Stimulated activated naive CD8-positive, alpha-beta T cell treated with anti-CD3 and anti-CD28 coated beads, Interleukin-15, Interleukin-2, amounts not matched to agents 100 U/mL and 50 U/mL, for 24 hours (primary cell): ENCODE data around the gene CACHD1.

Source experiments
- ATAC-seq: fragments of 150-1000 bp; cut with Tn5 transposase; one replicate; pipeline ENCODE4 v1.10.0; 2021
- DNase-seq: peaks from one replicate; pipeline ENCODE4 v3.0.0; 2021

The CACHD1 gene

GRCh38 chr1:64473367-64473766 lies 3.4 kb downstream of the CACHD1 start:
- ATAC-seq = no peak
- DNase-seq = no peak

DNA sequence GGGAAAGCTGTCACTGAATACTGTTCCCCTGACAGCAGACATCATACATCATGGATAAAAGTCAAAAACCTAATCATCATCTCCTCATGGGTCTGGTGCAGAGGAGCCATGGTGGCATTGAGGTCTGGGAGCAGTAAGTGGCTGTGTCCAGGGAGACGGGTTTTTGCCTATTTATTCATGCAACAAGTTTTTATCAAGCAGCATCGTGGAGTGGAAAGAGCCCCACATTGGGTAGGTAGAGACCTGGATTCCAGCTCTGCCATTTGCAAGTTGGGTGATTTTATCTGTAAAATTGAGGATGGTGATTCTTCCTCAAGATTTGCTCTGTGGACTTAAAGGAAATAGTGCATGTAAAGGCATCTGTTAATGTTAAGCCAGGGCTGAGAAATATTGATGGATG lies 4.2 kb downstream of the CACHD1 start:
- ATAC-seq (no peak), DNase-seq (no peak)

GRCh38 chr1:64474665-64475439 lies 4.9 kb downstream of the CACHD1 start:
- ATAC-seq (no peak), DNase-seq (no peak)

- no peak for ATAC-seq
- DNase-seq = no peak
Observed at GRCh38 chr1:64476251-64476952, 6.5 kb downstream of the CACHD1 start.

GRCh38 chr1:64478594-64479470 lies 8.9 kb downstream of the CACHD1 start:
- no peak for ATAC-seq
- no peak for DNase-seq

- no peak for DNase-seq
- no peak for ATAC-seq
Observed at GRCh38 chr1:64479874-64480273, 9.9 kb downstream of the CACHD1 start.

GRCh38 chr1:64480999-64481772 lies 11.3 kb downstream of the CACHD1 start:
- DNase-seq = no peak
- no peak for ATAC-seq

- no peak for ATAC-seq
Observed at GRCh38 chr1:64482128-64482527, 12.2 kb downstream of the CACHD1 start.

DNA sequence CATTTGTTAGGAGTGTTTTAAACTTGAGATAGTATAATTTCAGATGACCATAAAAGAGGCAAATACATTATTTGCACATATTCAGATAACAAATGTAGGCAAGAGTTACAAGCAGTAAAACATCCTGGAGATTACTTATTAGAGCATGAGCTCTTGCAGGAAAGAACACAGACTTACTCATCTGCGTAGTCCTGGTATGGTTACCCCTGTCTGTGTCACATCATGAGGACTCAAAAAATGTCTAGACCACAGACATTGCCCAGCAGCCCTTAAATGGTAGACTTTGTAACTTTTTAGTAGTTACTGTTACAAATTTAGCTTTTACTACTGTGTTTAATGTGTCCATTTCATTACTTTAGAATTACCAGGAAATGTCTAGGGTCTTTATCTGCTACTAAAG lies 12.8 kb downstream of the CACHD1 start:
- ATAC-seq (no peak), DNase-seq (no peak)

More at GRCh38 chr1:64482128-64482527, 12.2 kb downstream of the CACHD1 start:
- DNase-seq = no peak

DNA sequence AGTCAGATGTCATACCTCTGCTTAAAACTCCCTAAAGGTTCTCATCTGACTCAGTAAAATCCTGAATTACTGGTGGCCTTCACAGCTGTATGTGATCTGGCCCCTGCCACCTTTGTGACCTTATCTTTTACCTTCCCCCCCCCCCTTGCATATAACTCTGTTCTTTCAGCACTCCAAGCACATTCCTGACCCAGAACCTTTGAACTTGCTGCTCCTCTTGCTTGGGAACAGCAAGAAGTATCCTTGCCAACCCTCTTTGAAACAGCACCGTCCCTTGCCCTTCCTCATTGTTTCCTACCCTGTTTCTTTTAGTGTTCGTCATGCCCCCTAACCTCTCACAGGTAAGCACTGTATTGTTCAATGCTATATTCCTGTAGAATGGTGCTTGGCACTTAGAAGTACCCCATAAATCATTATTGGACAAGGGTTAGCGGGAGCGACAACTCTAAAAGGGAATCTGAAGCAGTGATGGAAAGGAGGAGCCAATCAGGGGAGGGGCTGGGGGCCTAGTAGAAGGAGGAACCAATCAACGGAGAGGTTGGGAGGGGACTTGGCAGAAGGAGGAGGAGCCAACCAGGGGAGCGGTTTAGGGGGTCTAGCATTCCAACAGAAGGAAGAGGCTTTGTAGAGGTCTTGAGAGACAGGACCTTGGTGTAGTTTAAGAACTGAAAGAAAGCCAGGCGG lies 13.9 kb downstream of the CACHD1 start:
- DNase-seq (no peak), ATAC-seq (no peak)

- DNase-seq (no peak), ATAC-seq (no peak)
Observed at GRCh38 chr1:64484651-64485050, 14.7 kb downstream of the CACHD1 start.

DNA sequence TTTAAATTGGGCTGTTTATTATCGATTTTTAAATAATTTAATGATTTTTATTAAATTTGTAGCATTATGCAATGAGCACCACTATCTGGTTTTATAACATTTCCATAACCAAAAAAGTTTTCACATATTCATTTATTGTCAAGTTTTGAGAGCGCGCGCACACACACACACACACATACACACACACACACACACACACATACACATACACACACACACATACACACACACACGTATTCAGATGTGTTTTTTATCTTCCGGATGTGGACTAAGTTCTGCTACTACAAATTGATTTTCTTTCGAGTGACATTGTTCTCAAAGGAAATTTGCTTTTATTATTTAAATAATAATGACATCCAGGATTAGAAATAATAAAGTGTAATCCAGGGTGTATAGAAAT lies 16.3 kb downstream of the CACHD1 start:
- ATAC-seq (no peak), DNase-seq (no peak)

DNA sequence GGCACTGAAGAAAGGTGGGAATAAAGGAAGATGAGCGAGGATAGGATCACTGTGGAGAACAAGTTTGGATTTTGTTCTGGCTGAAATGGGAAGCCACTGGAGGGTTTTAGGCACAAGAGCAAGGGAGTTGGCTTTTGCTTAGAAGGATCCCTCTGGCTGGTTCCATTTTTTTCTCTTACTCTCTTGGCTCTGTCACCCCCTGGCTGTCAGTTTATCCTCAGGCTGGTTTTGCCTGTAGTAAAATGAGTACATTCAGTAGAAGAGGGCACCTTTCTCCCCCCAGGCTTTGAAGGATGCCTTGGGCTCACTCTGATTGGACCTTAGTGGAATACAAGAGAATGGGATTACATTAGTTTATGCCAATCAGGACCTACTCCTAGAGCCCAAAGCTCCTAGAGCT lies 17.1 kb downstream of the CACHD1 start:
- no peak for ATAC-seq

GRCh38 chr1:64488862-64489261 lies 18.9 kb downstream of the CACHD1 start:
- DNase-seq = no peak
- ATAC-seq = no peak

More for the DNA sequence above, 17.1 kb downstream of the CACHD1 start:
- DNase-seq = no peak

DNA sequence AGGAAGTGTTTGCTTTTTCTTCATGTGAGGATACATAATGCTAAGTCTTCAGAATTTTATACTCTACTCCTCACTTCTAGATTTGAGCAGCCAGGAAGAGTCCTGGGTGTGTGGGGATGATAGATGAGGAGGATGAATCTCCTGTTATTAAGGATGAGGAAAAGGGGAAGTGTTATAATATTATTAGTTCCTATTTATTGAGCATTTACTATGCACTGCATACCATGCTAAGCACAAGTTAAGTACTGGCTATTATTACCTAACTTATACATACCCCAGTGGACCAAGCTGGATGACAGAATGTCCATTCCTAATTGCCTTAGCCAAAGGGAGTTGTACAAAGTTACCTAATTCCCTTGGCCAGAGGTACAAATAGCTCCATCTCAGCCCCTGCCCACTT lies 19.8 kb downstream of the CACHD1 start:
- no peak for ATAC-seq
- DNase-seq = no peak

DNA sequence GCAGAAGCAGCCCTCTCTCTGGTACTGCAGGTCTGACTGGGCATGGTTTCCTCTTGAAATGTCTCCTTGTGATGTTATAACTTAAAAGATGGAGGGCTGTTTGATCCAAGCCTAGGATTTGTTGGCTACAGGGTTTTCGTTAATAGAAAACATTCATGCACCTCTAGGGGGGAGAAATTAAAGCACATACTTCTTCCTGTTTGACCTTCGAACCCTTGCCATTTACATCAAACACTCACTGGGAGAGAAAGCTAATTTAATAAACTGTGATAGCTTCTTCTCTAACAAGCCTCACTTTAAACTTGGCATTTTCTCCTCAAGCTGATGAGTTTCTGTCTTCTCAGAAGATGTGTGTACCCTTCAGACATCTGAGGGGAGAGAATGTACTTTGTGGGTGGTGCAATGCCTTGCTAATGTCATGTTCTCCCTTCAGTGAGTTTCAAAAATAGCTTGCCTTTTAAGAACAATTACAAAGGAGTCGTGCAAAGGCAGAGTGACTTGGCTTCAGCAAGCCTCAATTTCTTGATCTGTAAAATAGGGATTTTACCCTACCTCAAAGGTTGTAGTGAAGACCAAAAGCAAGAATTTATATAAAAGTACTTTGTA lies 20.4 kb downstream of the CACHD1 start:
- DNase-seq (no peak), ATAC-seq (peak; percentile 61)

GRCh38 chr1:64492424-64492823 lies 22.5 kb downstream of the CACHD1 start:
- DNase-seq (no peak), ATAC-seq (no peak)

DNA sequence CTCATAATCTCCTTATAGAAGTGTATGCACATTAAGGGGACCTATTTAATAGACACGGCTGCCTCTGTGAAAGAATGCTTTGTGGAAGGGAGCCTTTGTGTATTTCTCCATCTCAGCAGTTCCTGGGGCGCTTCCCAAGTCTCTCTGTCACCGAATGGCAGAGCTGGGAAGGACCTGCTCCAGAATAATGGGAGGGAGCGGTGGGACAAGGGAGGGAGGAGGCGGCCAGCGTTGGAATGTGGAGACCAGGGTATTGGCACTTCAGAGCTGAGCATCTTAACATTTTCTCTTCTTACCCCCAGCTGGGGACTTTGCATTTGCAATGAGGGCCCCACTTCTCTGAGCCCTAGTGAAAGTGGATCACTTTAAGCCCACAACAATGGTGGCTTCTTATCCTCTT lies 23.9 kb downstream of the CACHD1 start:
- DNase-seq (no peak), ATAC-seq (no peak)

DNA sequence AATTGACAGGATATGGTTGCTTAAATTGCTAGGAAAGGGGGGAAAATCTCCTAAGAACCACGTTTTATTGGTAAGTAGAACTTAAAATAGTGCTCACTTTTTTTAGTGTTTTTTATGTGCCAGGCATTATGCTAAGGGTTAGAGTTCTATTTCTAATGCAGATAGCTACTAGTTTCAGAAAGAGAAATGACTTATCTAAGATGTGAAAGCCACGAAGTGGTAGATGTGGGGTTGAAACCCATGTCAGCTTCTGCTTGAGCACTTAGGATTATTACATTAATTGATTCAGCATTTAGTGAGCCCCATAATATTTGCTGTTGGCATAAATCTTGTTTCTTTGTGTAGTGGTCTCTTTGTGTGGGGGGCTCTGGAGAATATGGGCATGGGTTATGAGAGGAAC lies 24.7 kb downstream of the CACHD1 start:
- peak; percentile 57 for ATAC-seq

DNA sequence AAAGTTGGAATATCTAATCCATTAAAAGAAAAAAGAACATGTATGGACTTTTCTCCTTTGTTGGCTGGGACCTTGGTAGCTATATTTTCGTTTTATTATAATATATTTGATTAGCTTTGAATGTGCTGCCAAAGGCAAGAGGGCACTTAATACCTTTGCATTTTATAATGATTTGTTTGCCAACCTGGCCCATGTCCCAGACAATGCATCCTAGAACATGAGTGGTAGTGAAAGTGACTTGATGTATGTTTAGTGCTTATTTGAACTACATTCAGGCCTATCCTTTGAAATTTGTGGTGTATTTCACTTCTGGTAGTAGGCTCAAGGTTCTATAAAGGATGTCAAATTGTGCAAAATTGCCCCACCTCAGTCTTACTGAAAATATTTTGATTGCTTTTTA lies 25.9 kb downstream of the CACHD1 start:
- ATAC-seq (no peak), DNase-seq (no peak)

More for the DNA sequence above, 24.7 kb downstream of the CACHD1 start:
- no peak for DNase-seq

DNA sequence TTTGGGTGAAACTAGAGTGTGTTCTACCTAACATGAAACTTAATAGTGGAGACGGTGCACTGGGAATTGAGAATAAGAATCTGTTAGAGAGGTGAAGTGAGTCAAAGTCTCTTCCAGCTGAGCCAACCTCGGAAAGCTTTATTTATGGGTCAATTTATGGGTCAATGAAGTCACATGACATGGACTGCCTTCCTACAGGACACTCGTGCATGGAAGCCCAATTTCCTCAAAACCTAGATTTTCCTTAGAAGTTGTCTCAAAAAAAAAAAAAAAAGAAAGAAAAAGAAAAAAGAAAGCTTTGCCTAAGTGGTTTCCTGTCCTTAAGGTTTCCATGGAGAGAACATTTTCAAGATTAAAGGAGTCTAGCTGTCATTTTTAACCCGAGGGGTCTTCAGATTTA lies 26.7 kb downstream of the CACHD1 start:
- ATAC-seq (no peak), DNase-seq (no peak)
